ENCODE results near the gene SZRD1. TPM values are rescaled to one million over a fixed set of nuclear protein-coding genes. Genes with fewer than 3 reads are reported as not detected.

Gene SZRD1
- total RNA-seq, 2 donors from 2014 or later = 54.4 to 81.2 TPM

- no peak overlapping the region for H3K27ac ChIP-seq
- DNase-seq (ENCODE audit: low spot score) = no peak
- H3K4me1 ChIP-seq = peaks cover 0 to 56% of the 10 kb centered on the region in 2 donors
- no peaks in the 10 kb centered on the region for H3K27me3 ChIP-seq
- H3K36me3 ChIP-seq = no peaks in the 10 kb centered on the region
- TF ChIP-seq, protein P1, sequence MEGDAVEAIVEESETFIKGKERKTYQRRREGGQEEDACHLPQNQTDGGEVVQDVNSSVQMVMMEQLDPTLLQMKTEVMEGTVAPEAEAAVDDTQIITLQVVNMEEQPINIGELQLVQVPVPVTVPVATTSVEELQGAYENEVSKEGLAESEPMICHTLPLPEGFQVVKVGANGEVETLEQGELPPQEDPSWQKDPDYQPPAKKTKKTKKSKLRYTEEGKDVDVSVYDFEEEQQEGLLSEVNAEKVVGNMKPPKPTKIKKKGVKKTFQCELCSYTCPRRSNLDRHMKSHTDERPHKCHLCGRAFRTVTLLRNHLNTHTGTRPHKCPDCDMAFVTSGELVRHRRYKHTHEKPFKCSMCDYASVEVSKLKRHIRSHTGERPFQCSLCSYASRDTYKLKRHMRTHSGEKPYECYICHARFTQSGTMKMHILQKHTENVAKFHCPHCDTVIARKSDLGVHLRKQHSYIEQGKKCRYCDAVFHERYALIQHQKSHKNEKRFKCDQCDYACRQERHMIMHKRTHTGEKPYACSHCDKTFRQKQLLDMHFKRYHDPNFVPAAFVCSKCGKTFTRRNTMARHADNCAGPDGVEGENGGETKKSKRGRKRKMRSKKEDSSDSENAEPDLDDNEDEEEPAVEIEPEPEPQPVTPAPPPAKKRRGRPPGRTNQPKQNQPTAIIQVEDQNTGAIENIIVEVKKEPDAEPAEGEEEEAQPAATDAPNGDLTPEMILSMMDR (IDR thresholded peaks at IDR 0.05) = no peak
- H3K4me3 ChIP-seq = no peak overlapping the region
- H3K9me3 ChIP-seq = no peaks in the 10 kb centered on the region
Measured at GRCh38 chr1:16380868-16381267, 13.8 kb downstream of the SZRD1 start.

DNA sequence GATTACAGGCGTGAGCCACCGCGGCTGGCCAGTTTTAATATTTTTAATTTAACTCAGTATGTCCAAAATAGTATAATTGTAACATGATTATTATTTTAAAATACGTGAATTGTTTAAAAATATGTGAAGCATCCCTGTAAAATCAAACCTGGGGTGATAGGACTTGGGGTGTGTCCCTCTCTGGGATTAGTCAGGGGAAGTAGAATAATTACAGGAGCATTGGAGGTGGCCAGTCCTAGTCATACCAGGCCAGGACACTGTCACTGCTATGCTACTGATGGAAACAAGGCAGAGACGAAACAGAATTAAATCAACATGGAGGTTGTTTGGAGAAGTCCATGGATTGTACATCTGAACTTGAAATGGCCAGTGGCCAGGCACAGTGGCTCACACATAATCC, 16.8 kb downstream of the SZRD1 start:
- no peak overlapping the region for H3K27ac ChIP-seq

DNA sequence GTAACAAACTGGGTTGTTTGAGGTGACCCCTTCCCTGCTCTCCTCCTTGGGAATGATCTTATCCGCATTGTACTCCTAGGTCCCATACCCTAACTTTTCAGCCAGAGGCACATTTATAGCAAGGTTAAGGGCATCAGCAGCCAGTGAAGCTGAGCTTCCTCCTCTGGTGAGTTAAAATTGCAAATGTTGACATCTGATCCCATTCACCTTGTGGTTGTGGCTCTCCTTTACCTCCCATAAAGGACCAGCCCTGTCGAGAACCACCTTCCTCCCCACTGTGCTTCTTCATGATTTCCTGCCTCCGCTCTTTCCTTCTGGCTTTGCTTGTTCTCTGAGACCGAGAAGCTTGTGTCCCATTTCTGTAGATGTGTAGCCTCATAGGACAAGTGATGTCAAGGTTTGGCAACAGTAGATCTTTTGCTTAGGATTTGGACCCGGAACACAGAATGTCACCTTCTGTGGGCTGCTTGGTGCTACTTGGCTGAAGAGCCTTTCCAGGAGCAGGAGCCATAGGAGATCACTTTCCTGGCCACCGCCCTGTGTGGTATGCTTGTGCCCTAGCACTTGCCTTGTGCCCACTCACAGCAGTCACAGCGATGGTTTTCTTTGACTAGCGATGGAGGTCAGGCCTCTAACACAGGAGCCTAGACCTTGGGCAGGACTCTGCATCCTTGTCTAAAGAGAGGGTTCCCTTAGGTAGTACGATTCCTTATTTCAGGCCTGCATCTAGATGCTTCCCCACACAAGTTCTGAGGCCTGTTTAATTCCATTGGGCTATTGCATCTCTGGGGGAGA, 18.8 kb downstream of the SZRD1 start:
- DNase-seq (ENCODE audit: low spot score) = no peak
- H3K27ac ChIP-seq = peak overlapping the region; percentile 68 to 75
- H3K9me3 ChIP-seq = no peaks in the 10 kb centered on the region
- no peaks in the 10 kb centered on the region for H3K36me3 ChIP-seq
- peaks cover 0 to 58% of the 10 kb centered on the region in 2 donors for H3K4me1 ChIP-seq
- H3K4me3 ChIP-seq = no peak overlapping the region
- TF ChIP-seq, protein P1 (IDR thresholded peaks at IDR 0.05) = no peak
- no peaks in the 10 kb centered on the region for H3K27me3 ChIP-seq

More for the DNA sequence above, 16.8 kb downstream of the SZRD1 start:
- TF ChIP-seq, protein P1 (IDR thresholded peaks at IDR 0.05) = no peak
- Histone ChIP-seq H3K4me3 (no peak overlapping the region), H3K9me3 (no peaks in the 10 kb centered on the region), H3K36me3 (no peaks in the 10 kb centered on the region), H3K4me1 (peaks cover 0 to 52% of the 10 kb centered on the region in 2 donors), H3K27me3 (no peaks in the 10 kb centered on the region)
- DNase-seq (ENCODE audit: low spot score) = no peak

- DNase-seq (ENCODE audit: low spot score) = no peak
- TF ChIP-seq, protein P1 (IDR thresholded peaks at IDR 0.05) = no peak
- Histone ChIP-seq H3K27me3 (no peaks in the 10 kb centered on the region), H3K4me3 (peak overlapping the region in 1 of 2 donors; percentile 31), H3K27ac (peak overlapping the region; percentile 68 to 75), H3K4me1 (peaks cover 0 to 65% of the 10 kb centered on the region in 2 donors), H3K36me3 (no peaks in the 10 kb centered on the region), H3K9me3 (no peaks in the 10 kb centered on the region)
Measured at GRCh38 chr1:16386454-16387113, 19.5 kb downstream of the SZRD1 start.

DNA sequence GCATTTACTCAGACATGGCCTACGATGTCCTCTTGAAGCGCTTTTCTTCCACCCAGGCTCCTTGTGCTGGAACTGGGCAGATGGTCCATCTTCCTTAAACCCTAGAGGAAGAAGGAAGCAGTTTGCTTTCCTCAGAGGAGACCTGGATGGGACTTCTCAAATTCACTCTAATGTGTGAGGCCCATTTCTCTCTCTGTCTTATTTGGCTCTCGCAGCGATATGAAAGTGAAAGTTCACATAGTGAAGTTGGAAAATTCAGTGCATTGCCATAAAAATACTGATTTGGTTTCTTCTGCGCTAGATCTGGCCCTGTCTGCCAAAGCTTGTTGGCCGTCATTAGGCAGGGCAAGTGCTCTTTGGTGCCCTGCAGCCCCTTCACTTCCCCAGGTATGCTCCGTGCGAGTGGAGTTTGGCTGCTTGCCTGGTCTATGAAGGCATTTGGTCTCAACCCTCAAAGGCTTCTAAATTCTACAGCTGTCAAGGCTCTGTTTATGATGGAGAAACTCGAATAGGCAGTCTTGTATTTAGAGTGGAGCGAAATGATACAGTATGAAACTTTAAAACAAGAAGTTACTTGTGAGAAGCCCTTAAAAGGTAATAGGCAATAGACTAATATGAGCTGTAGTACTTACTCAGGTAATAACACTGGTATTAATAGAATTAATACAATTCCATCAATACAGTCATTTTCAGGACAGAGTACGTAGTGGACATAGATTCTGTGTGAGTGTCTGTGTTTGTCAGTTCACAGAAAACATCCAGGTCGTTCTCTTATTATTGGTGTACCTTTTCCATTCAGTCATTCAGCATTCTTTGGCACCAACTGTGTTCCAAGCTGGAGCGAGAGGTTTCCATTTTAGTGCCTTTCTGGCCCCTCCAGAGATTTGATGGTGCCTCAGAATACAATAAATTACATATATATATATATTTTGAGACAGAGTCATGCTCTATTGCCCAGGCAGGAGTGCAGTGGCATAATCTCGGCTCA, 20.5 kb downstream of the SZRD1 start:
- no peak for DNase-seq (ENCODE audit: low spot score)
- Histone ChIP-seq H3K27ac (peak overlapping the region; percentile 68 to 75), H3K9me3 (no peaks in the 10 kb centered on the region), H3K4me3 (peak overlapping the region in 1 of 2 donors; percentile 31), H3K27me3 (no peaks in the 10 kb centered on the region), H3K4me1 (peaks cover 0 to 74% of the 10 kb centered on the region in 2 donors), H3K36me3 (no peaks in the 10 kb centered on the region)
- TF ChIP-seq, protein P1 (IDR thresholded peaks at IDR 0.05) = no peak
